ENCODE results near the gene KLF17.
"Not testable (repeated sequence)": the region's sequence is repeated elsewhere in the genome, so short reads cannot be mapped to it uniquely, and the experiment has no call there.

The KLF17 gene

DNA sequence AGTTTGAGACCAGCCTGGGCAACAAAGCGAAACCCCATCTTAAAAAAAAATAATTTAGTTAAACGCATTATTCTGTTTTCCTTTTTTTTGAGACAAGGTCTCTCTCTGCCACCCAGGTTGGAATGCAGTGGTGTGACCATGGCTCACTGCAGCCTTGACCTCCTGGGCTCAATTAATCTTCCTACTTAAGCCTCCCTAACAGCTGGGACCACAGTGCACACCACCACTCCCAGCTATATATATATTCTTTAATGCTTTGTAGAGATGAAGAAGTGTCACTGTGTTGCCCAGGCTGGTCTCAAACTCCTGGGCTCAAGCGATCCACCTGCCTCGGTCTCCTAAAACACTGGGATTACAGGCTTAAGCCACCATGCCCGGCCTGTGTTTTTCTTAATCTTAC, 7.7 kb upstream of the KLF17 start:
- DNase-seq (ENCODE audit: low read depth): no peak

DNA sequence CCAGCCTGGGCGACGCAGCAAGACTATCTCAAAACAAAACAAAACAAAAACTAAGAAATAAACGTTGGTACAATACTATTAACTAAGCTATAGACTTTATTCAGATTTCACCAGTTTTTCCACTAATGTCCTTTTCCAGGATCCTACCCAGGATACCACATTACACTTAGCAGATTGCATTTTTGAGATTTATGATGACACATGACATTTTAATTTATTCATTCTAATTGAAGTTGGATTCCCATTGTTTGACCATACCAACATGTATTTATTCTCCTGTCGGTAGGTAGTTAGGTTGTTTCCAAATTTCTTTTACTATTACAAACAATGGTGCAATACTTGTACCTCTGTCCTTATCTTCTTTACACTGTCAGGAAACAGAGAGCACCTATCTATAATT, 6.8 kb upstream of the KLF17 start:
- DNase-seq (ENCODE audit: low read depth): no peak

DNA sequence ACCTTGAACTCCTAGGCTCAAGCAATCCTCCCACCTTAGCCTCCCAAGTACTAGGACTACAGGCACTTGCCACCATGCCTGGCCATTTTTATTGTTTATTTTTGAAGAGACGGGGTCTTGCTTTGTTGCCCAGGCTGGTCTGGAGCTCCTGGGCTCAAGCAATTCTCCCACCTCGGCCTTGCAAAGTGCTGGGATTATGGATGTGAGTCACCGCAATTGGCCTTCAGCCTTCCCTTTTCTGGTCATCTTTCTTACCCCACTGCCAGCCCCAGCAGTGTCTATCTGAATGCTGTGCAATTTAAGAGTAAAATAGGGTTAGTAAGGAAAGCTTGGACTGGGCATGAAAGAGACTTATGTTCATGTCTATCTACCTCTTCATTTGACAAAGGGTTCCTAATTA, 6.1 kb upstream of the KLF17 start:
- no peak for DNase-seq (ENCODE audit: low read depth)

DNA sequence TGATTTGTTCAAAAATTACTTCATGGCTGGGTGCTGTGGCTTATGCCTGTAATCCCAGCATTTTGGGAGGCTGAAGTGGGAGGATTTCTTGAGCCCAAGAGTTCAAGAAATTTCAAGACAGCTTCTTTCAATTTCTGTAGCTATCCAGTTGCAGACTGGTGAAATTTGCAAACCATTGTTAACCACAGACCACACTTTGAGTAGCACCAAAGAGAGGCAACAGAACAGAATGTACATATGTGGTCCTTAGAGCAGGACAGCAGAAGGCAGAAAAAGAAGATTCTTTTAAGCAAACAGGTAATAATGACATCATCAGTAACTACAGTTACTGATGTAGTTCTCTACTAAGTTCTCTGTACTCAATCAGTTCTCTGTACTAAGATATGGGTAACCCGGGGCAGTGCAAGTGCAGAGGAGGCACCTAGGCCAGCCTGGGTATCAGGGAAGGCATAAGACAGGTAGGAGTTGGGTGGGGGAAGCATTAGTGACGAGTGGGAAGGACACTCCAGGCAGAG, 5.5 kb upstream of the KLF17 start:
- DNase-seq (ENCODE audit: low read depth): no peak

DNA sequence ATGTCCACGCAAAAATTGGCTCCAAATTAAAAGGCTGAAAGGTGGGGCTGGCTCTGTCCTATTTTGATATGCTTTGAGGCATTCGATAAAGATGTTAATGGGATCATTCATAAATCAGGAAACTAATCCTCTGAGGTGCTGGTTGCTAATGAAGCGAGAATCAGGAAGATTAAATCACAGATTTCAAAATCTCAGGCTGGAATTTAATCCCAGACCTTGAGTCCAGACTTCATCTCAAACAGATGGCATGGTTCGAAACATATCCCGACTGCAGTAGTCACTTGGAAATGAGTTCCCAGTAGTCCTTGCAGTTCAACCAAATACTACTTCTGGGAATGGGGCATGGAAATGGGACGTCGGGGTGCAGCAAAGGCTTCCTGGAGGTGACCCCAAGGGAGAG, 4.5 kb upstream of the KLF17 start:
- DNase-seq (ENCODE audit: low read depth): no peak

DNA sequence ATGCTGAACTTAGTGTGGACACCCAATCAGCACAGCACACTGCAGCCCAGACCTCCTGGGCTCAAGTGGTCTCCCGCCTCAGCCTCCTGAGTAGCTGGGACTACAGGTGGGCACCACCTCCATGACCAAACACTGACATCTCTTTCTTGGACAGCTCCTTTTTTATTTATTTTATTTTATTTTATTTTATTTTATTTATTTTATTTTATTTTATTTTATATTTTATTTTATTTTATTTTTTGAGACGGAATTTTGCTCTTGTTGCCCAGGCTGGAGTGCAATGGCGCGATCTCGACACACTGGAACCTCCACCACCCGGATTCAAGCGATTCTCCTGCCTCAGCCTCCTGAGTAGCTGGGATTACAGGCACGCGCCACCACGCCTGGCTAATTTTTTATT, 1.3 kb upstream of the KLF17 start:
- DNase-seq (ENCODE audit: low read depth): not testable (repeated sequence)

DNA sequence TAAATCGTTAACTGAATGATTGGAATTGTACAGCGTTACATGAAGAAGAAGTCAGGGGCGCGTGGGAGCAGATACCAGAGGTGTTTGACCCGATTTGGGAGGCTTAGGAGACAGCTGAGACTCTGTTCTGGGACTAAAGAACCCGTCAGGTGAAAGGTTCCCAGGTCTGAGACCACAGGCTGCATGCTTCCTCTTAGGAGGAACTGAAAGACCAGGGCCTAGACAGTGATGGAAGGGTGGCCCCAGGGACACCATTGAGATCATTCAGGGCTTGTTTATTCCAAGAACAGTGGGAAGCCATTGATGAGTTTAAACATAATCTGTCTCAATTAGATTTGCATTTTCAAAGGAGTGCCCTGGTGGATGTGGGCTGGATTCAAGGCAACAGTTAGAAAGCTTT, 904 bp downstream of the KLF17 start:
- no peak for DNase-seq (ENCODE audit: low read depth)

DNA sequence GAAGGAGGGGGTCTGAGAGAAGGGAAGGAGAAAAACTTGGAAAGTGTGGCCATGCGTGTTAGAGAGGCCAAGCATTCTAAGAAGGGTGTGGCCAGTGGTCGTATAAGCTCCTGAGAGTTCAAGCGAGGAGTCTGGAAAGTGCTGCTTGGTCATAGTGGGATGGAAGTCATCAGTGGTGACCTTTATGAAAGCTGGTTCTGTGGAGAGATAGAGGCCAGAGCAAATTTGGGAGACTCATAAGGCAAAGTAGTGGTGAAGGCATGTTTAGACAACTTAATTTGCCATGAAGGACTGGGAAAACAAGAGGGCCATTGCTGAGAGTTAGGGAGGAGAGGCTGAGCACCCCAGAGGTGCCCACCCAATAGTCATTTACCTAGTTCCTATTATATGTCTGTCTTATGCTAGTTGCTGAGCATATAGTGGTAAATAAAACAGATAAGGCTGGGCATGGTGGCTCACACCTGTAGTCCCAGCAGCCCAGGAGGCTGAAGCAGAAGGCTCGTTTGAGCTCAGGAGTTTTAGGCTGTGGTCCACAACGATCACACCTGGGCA, 1.9 kb downstream of the KLF17 start:
- DNase-seq (ENCODE audit: low read depth): no peak

DNA sequence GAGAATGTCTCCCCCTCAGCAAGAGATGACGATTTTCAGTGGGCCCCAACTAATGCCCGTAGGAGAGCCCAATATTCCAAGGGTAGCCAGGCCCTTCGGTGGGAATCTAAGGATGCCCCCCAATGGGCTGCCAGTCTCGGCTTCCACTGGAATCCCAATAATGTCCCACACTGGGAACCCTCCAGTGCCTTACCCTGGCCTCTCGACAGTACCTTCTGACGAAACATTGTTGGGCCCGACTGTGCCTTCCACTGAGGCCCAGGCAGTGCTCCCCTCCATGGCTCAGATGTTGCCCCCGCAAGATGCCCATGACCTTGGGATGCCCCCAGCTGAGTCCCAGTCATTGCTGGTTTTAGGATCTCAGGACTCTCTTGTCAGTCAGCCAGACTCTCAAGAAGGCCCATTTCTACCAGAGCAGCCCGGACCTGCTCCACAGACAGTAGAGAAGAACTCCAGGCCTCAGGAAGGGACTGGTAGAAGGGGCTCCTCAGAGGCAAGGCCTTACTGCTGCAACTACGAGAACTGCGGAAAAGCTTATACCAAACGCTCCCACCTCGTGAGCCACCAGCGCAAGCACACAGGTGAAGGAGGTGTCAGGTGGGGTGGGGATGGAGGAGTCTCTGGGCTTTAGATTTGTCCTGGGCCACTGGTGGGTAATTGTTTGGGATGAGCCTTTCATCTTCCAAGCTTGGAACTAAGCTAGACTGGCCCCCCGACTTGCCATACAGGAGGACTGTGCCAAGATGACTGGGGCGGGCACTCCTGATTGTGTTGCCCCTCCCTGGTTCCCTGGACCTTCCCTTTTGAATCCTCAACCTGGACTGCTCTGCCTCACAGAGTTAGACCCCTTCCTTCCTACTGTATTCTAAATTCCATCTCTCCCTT, 11.2 kb downstream of the KLF17 start:
- DNase-seq (ENCODE audit: low read depth): no peak

DNA sequence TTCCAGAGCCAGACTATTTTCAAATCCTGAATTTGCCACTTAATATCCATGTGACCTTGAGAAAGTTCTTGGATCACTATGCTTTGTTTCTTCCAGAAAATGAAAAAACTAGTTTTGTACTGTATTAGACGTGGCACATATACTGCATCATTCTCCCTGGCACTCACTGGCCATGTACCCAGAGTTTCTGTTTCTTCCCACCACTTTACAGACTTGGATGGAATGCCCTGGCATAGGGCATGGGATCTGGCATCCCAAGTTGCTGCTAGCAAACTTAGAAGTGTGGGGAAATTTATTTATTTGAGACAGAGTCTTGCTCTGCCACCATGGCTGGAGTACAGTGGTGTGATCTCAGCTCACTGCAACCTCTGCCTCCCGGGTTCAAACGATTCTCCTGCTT, 12.8 kb downstream of the KLF17 start:
- no peak for DNase-seq (ENCODE audit: low read depth)

DNA sequence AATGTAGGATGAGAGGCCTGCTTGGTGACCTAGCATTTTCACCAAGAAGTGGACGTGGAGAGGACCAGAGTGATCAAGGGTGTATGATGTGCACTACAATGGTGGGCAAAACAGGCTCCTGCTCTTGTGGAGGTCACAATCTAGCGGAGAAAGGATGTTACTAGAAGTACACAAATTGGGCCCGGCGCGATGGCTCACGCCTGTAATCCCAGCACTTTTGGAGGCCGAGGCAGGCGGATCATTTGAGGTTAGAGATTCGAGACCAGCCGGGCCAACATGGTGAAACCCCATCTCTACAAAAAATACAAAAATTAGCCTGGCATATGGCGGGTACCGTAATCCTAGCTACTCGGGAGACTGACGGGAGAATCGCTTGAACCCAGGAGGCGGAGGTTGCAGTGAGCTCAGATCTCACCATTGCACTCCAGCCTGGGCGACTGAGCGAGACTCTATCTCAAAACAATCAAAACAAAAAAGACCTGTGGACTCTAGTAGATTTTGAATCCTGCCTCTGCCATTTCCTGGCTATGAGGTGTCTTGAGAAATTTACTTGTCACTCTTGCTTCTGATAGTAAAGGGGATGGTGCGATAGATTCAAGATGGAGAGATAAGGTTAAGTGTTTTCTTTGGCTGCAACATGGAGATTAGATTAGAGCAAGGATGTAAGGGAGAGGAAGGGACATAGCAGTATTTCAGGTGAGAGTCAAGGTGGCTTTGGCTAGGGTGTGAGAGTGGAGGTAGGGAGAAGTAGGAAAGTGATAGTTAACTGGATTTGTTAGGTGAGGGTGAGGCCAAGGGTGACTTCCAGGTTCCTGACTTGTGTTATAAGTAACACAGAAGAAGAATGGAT, 15.7 kb downstream of the KLF17 start:
- no peak for DNase-seq (ENCODE audit: low read depth)

DNA sequence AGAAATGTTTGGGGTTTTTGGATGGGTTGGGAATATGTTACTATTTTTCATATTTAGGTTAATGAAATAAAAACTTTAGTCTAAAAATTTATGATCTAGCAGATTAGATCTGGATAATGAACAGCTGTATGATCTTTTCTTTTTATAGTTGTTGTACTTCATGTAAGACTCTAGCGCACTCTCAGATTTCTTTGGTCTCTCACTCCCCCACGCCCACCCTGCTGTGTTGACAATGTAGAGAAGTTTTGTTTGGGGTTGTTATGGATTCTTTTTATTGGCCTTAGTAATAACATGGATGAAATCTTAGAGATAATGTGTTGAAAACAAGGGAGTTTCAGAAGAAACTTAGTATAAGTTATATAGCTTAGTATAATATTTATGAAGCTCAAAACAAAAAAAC, 17.3 kb downstream of the KLF17 start:
- no peak for DNase-seq (ENCODE audit: low read depth)

DNA sequence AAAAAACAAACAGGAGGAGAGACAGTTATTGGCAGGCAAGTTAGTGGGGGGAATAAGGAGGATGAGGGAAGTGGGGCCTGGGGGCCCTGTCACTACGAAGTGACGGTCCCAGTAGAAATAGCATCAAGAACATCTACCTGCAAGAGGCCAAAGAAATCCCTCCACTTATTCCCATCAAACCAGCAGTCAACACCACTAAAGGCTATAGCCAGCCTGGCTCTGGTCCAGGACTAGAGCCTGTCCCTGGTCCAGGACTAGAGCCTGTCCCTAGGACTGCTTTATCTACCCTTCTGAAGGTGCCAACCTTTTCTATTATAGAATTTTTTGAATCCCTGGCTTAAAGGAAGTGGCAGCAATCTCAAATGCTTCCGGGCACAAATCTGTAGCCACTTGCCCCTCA, 19.6 kb downstream of the KLF17 start:
- no peak for DNase-seq (ENCODE audit: low read depth)

DNA sequence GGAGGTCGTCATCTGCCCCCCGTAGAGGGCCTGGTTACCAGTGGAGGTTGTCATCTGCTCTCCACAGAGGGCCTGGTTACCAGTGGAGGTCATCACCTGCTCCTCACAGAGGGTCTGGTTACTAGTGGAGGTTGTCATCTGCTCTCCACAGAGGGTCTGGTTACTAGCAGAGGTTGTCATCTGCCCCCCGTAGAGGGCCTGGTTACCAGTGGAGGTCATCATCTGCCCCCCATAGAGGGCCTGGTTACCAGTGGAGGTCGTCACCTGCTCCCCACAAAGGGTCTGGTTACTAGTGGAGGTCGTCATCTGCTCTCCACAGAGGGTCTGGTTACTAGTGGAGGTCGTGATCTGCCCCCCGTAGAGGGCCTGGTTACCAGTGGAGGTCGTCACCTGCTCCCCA, 20.9 kb downstream of the KLF17 start:
- DNase-seq (ENCODE audit: low read depth): not testable (repeated sequence)

DNA sequence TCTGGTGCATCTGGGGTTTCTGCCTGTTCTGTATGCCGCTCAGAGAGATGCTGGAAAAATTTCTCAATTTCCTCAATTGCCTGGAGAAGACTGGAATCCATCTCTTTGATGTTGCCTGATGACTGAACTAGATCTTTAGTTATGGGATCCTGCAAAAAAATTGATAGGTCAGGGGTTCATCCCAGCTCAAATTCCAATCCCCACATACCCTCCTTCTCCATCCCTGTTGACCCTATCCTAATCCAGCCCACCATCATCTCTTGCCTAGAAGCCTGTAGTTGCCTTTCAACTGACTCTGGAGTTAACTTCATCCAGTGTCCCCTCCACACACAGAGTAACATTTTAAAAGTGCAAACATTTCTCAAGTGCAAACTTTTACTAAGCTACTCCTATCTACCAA, 22.9 kb downstream of the KLF17 start, which contains the start of gene KLF18:
Gene KLF18 (minus strand): TSS at position 101 of the 400 bp plus-strand sequence. CDS start 0 bp downstream, at position 101.
- no peak for DNase-seq (ENCODE audit: low read depth)

DNA sequence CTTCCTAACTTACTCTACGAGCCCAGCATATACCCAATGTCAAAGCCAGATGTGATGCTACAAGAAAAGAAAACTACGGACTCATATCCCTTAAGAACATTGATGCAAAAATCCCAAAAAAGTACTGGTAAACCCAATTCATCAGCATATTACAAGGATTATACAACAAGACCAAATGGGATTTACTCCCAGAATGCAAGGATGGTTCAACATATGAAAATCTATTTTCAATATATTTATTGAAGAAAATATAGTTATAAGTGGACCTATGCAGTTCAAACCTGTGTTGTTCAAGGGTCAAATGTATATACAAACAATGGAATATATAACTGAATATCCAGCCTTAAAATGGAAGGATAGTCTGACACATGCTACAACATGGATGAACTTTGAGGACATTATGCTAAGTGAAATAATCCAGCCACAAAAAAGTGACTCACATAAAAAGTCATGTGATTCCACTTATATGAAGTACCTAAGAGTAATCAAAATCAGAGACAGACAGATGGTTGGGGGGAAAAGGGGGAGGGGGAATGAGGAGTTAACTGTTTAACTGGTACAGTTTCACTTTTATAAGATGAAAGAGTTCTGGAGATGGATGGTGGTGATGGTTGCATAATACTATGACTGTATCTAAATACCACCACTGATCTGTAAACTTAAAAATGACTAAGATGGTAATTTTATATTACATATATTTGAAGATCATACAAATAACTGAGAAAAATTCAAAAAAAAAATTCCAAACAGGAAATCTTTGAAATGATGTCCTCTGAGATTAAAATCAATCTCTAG, 26.5 kb downstream of the KLF17 start:
- DNase-seq (ENCODE audit: low read depth): no peak

DNA sequence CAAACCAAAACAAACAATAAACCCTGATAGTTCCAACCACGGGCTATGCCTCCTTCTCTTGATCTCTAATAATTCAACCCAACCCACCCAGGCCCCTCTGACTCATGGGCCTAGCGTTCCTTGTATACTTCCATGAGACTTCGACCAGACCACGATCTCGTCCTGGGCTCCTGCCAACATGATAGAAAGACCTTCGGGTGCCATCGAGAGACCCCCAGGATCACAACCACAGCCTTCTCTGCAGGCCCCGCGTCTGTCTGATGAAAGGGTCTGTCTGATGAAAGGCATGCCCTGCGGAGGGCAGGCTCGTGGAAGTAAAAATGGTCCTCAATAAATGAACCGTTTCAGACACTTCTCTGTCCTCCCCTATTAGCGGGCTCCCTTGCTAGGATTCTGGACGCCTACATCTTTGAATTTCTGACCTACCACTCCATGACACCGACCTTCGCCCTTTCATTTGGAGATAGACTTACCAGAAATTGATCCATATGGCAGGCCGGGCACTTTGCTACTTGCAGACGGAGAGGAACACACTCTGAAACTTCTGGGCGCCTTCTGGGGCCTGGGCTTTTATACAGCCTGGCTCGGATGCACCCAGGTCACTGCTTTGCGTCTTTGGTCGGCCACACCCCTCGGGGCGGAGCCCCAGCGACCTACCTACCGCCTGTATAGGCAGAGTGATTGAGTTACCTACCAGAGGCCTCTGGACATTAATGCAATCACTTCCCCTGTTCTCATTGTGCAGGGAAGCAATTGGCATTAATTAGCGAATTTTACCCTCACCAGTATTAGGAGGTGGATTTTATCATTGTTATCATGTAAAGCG, 28.1 kb downstream of the KLF17 start:
- no peak for DNase-seq (ENCODE audit: low read depth)

DNA sequence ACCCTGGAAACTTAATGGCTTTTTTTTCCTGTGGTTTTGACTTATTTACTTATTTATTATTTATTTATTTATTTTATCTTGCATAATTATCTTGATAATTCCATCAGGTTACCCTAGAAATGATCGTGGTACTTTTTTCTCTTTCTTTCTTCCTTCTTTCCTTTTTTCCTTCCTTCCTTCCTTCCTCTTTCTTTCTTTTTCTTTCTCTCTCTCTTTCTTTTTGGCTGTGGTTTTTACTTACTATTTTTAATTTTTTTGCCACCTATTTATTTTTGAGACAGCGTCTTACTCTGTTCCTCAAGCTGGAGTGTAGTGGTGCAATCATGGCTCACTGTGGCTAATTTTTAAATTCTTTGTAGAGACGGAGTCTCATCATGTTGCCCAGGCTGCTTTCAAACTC, 29.0 kb downstream of the KLF17 start:
- DNase-seq (ENCODE audit: low read depth): no peak

DNA sequence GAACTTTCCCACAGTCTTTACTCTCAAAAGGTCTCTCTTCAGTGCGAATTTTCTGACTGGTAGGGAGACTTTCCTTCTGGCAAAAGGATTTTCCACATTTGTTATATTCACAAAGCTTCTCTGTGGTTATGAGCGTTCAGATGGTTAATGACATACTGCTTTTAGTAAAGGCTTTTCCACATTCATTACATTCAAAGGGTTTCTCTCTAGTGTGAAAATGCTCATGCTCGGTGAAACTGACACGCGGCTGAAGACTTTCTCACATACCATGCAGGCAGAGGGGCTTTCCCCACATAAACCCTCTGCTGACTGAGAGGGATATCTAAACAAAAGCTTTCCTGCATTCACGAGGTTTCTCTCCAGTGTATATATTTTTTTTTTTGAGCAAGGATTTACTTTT, 32.7 kb downstream of the KLF17 start:
- no peak for DNase-seq (ENCODE audit: low read depth)

DNA sequence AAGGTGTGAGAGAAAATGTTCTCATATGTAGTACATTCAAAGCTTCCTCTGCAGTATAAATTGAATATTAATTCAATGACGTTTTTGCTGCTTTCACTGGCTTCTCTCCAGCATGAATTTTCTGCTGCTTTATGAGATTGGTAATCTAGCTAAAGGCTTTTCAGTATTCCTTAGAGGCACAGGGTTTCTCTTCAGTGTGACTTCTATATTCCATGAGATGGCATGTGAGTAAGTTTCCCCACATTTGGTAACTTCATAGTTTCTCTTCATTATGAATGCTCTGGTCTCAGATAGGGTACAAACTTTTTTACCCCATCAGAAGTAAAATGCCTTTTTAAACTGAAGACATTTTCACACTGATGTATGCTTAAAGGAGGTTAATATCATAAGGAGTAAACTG, 33.2 kb downstream of the KLF17 start:
- no peak for DNase-seq (ENCODE audit: low read depth)

DNA sequence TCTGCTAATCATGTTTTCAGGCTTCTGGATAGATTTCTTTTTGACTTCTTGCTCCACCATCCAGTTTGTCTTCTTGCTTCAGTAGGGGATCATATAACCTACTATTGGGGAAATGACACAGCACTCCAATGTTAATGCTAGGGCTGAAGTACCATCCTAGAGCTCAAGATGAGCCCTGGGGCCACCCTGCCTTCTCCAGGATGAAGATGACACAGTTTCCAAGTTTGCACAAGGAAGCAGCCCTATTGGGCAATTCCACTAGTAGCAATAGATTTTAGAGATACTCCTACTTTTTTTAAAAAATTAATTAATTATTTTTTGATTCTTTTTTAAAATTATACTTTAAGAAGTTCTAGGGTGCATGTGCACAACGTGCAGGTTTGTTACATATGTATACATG, 34.1 kb downstream of the KLF17 start:
- DNase-seq (ENCODE audit: low read depth): no peak
